ENCODE results near the gene MMP23B. TPM values are rescaled to one million over a fixed set of nuclear protein-coding genes. Genes with fewer than 3 reads are reported as not detected.

MMP23B gene
- total RNA-seq, 4 donors from 2014 or later = 2.1 to 3.9 (median 3.2) TPM

DNA sequence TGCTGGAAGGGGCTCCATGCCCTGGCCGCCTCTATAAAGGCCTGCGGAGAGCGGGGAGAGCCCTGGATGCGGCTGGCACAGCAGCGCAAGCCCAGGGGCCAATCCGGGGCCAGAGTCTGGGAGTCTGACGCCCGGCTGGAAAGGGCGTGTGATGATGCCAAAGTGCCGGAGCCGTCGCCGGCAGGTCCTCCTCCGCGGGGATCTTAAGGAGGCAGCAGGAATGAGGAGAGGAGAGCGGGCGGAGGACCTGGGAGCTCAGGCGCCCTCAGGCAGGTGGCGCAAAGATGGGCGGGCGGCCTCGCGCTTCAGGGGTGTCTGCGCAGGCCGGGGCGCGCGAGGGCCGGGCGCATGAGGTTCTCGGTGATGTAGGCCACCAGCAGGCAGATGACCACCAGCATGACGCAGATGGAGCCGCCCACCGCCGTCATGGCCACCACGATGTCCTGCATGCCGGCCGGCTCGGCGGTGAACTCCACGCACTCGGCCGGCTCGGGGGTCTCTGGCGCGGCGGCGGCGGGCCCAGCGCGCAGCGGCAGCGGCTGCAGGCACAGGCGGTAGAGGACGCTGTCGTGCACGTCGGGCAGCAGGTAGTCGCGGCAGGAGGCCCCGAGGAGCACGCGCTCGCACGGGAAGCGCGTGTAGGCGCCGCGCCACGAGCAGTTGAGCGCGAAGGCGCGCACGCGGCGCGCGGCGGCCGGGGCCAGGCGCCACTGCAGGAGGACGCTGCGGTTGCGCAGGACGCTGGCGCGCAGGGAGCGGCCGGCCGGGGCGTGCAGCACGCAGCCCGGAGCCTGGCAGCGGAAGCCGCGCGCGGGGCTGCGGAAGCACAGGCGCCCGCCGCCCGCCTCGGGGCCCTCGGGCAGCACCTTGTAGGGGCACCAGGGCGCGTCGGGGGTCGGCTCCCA is 32.7 kb upstream of the MMP23B start:
- no peak for TF ChIP-seq POLR2A (IDR thresholded peaks at IDR 0.05)
- no peak for TF ChIP-seq CTCF (IDR thresholded peaks at IDR 0.05)
- no peak overlapping the region for H3K4me3 ChIP-seq (ENCODE audit: low read depth, poor library complexity, severe bottlenecking)
- DNase-seq (ENCODE audit: low spot score in 2 of 2) = peak in 1 of 2 donors; percentile 82
- intact Hi-C loops (cut with DNase I; ENCODE audit: low total_unique reads) = no loop called here
- WGBS, 2 donors = 15% methylated on average over 48 to 66 of the region's 111 CpGs

GRCh38 chr1:1599935-1600860 is 31.8 kb upstream of the MMP23B start, which contains the start of gene FNDC10:
FNDC10 (minus strand) TSS chr1:1600135; CDS start chr1:1600015, 120 bp downstream.
- DNase-seq (ENCODE audit: low spot score in 2 of 2) = peak in 1 of 2 donors; percentile 82
- 10 to 13% methylated on average over 22 to 24 of the region's 125 CpGs for WGBS, 2 donors
- H3K4me3 ChIP-seq (ENCODE audit: low read depth, poor library complexity, severe bottlenecking) = no peak within 1 kb of the TSS
- no peak for TF ChIP-seq POLR2A (IDR thresholded peaks at IDR 0.05)
- TF ChIP-seq CTCF (IDR thresholded peaks at IDR 0.05) = no peak
- intact Hi-C loops (cut with DNase I; ENCODE audit: low total_unique reads) = no loop called here

- TF ChIP-seq CTCF (IDR thresholded peaks at IDR 0.05) = no peak
- TF ChIP-seq POLR2A (IDR thresholded peaks at IDR 0.05) = no peak
- no peak overlapping the region for H3K4me3 ChIP-seq (ENCODE audit: low read depth, poor library complexity, severe bottlenecking)
- intact Hi-C loops (cut with DNase I; ENCODE audit: low total_unique reads) = no loop called here
- 63 to 76% methylated on average over 15 to 20 of the region's 22 CpGs for WGBS, 2 donors
- peak in 1 of 2 donors; percentile 85 for DNase-seq (ENCODE audit: low spot score in 2 of 2)
These were observed 31.0 kb upstream of the MMP23B start for GRCh38 chr1:1600861-1601563.

DNA sequence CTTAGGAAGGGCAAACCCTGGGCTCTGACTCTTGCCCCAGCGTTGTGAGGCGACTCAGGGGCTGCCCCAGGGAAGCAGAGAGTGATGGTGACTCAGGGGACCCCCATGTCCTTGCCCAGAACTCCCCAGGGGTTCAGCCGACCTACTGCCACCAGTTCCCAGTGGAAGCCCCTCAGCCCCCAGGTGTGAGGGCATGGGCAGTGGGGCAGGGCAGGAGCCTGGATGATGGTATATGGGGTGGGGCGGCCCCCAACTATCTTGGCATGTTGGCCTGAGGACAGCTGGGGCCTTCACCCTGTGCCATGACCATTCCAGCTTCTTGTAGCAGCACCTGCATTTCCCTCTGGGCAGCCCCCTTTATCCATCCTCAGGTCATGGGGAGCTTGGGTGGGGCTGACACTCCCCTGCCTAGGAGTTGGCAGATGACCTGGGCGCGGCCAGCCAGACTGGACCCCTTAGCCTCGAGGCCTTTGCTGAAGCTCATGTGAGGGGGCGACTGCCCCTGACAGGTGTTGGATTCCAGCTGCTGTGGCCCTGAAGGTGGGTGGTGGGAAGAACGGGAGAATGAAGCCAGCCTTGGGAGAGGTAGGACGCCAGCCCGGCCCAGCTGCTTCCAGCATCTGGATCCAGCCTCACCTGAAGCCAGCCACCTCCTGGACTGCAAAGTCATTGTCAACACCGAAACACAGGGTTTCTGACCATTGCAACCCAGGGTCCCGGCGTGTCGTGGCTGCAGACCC is 30.2 kb upstream of the MMP23B start:
- peak in 1 of 2 donors; percentile 80 for DNase-seq (ENCODE audit: low spot score in 2 of 2)
- WGBS, 2 donors = 90% methylated on average over 13 to 15 of the region's 15 CpGs

More for the DNA sequence above, 30.2 kb upstream of the MMP23B start:
- intact Hi-C loops (cut with DNase I; ENCODE audit: low total_unique reads) = no loop called here
- no peak overlapping the region for H3K4me3 ChIP-seq (ENCODE audit: low read depth, poor library complexity, severe bottlenecking)
- TF ChIP-seq POLR2A (IDR thresholded peaks at IDR 0.05) (no peak), CTCF (IDR thresholded peaks at IDR 0.05) (no peak)

Data from lower leg skin (tissue), 4 donors.